HG02852 (cell line): ENCODE results near the gene FAM118A.
A peak's percentile ranks its signal among the peaks of the same experiment; 100 is the strongest.
"Not testable (repeated sequence)": the region's sequence is repeated elsewhere in the genome, so short reads cannot be mapped to it uniquely, and the experiment has no call there.

Experiments used
- ATAC-seq: cut with Tn5 transposase; IDR thresholded peaks from one replicate; pipeline ENCODE4 v1.9.1; 2021; ENCODE audit warnings: mild to moderate bottlenecking, moderate library complexity; ENCODE audit not compliant: unreplicated experiment

FAM118A gene

DNA sequence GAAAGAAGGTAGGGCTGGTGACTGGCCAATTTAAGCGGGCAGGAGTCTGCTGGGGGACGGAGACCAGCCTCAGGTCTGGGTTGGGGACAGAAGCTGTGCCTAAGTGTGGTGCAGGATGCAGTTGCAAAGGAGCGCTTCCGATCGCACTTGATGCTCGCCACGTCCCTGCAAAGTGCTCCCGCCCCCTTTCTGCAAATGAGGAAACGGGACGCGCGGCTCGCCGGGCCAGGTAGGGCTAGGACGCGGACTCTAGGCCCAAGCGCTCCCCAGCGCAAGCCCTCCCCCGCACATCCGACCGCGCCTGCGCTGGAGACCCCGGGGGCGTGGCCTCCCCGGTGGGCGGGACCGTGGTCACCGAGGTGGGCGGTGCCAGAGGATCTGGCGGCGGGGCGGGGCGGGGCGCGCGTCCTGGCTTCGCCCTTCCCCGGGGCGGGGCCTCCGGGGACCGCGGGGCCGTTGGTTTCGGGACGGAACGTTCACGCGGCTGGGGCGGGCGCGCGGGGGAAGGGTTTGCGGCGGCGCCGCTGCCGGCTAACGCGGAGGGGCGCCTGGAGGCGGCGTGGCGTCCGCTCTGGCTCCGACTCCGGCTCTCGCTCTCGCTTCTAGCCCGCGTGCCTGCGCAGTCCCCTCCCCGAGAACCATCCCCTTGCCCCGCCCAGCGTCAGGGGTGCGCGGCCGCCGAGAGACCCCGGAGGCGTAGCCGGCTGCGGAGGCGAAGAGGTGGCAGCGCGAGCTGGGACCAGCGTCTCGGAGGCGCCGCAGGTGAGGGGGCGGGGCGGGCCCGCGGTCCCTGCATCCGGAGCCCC lies at the start of gene FAM118A:
TSS of gene FAM118A (plus strand) at position 513 of the 806 bp plus-strand sequence. CDS start 12,446 bp downstream, outside the sequence.
- ATAC-seq = peak; percentile 72

DNA sequence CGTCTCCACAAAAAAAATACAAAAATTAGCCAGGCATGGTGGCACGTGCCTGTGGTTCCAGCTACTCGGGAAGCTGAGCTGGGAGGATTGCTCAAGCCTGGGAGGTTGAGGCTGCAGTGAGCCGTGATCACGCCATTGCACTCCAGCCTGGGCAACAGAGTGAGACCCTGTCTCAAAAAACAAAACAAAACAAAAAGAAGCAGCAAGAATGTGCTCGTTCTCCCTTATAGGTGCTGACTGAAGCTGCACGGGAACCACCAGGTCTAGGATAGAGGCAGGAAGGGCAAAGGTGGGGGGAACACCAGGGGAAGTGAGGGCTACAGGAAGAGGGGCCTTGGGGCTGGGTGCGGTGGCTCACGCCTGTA lies 49.4 kb upstream of the FAM118A start:
- not testable (repeated sequence) for ATAC-seq

DNA sequence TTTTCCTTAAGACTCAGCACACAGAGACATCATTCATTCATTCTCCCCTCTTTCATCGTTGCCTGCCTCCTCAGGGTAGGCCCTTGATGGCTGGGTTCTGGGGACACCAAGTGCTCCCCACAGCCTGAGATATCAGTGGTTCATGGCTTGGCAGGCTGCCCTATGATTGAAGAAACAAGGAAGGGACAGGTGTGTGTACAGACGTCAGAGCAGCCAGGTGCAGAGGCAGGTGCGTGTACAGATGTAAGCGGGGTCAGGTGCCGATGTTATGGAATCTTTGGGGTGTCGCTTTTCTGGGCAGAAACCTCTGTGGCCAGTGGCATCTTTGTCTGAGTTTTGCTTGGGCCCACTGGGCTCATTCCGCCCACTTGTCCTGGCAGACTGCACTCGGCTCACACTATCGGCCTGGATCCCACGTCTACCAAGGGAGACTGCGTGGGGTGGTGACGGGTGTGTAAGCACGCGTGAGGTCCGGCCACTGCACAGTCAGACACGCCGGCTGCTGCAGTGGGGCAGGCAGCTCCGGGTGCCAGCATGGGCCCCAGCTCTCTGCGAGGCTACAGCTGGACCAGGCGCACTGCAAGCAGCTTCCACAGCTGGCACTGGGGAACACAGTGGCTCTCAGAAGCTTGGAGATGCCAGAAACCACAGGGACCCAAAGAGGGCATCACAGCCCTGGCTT lies 48.2 kb upstream of the FAM118A start:
- ATAC-seq = no peak

DNA sequence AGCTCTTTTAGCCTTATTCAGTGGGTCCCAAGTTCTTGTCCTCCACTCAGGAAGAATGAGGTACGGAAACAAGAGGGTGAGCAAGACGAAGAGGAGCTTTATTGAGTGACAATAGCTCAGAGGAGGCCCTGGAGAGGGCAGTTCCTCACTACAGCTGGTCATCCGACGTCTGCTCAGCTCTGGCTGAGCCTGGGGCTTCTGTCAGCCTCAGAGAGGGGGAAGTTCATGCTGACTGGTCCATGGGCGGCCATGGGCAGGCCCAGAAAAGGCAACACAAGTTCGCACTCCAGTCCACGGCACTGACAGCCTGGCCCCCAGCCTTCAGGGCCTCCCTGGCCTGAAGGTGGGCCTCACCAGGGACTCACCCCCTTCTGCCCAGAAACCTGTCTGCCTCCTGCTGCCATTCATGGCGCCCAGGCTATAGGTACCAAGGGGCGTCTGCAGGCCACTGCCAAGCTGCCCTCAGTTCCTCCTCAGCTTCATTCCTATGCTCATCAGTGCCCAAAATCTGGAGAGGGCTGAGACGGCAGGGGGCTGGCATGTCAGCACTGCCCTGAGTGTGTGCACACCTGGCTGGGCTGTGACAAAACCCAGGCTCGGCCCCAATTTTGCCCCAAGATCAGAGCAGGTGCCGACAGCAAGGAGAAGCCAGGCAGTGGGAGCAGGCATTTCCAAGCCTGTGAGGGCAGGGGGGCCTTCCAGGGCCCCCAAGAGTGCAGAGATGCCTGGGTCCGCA lies 47.4 kb upstream of the FAM118A start:
- ATAC-seq = no peak

DNA sequence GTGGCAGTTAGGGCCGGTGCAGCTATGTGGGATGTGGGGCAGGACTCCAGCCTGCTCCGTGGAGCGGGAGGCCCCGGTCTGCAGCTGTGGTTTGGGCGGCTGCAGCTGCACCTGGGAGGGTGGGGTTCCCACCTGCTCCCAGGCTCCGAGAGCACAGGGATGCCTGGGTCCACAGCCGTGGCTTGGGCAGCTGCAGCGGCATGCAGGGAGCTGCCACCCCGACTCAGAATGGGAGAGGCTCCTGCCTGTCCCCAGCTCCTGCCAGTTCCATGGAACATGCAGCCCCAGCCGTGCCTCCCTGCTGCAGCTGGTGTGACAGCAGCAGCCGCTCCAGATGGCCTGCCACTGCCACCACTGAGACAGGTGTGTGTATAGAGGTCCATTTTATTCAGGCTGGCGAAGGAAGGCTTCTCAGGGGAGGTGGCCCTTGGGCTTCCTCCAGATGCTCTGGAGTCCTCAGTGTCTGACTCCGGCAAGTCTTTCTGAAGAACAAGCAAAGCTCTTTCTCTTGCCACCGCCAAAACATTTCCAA lies 46.7 kb upstream of the FAM118A start:
- peak; percentile 28 for ATAC-seq

DNA sequence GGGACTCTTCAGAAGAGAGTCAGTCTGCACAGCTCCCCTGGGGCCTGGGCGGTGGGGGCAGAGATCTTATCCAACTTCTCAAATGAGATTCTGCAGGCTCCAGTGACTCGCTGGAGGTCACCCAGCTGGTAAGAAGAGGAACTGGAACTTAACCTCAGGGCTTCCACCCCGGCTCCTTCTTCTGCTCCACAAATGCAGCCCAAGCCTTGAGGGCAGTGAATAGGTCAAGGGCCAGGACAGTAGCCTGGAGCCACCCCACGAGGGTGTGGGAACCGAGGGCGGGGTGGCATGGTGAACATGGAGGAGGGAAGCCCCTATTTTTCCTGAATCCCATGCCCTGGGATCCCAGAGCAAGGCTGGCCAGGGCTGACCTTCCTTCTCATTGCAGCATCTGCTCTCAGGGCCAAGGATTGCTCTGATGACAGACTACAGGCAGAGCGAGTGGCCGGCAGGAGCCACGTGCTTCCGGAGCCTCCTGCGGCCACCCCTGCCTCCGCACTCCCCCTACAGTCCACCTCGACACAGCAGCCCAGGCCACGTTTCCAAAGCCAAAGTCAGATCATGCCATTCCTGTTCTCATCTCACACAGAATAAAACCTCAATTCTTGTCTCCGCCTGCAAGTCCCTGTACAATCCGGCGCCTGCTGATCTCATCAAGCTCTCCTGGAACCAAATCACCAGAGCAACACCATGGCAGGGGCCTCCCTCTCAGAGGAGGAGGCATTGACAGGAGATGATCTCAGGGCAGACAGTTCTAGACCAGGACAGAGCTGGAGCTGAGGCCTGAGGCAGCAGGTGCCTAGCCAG lies 46.1 kb upstream of the FAM118A start:
- peak; percentile 76 for ATAC-seq

DNA sequence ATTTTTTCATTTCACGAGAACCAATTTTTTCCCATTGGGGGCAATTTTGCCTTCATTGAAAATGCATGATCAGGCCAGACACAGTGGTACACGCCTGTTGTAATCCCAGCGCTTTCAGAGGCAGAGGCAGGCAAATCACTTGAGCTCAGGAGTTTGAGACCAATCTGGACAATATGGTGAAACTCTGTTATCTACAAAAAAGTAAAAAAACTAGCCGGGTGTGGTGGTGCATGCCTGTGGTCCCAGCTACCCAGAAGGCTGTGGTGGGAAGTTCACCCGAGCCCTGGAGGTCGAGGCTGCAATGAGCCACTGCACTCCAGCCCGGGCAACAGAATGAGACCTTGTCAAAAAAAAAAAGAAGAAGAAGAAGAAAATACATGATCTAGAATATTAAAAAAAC lies 44.2 kb upstream of the FAM118A start:
- no peak for ATAC-seq

DNA sequence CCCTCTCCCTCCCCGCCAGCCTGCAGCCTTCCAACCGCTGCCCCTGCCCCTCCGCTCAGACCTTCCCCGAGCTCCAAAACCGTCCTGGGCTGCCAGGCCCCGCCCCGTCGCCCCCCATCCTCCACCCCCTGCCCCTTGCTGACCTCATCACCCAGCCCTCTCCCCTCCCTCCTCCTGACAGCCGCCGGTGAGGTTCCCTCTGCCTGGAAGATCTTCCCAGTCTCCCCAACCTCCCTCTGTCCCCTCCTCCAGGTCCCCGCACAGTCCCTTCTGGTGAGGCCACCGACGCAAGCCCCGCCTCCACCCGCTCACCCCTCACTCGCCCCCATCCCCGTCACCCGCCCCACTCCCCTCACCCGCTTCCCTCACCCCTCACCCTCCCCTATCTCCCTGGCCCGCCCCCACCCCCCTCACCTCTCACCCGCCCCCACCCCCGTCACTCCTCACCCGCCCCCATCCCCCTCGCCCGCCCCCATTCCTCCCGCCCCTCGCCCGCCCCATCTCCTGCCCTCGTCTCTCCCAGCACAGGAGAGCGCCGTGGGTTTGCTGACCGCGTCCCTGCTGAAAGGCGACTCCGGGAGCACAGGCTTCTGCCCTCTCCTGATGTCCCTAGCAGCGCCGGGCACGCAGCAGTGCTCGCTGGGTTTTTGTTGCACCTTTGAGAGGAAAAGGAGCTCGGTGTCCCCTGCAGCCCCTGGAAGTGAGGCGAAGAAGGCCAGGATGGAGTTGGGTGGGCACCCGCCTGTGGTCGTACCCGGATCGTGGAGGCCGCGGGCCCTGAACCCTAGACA lies 41.4 kb upstream of the FAM118A start:
- no peak for ATAC-seq

DNA sequence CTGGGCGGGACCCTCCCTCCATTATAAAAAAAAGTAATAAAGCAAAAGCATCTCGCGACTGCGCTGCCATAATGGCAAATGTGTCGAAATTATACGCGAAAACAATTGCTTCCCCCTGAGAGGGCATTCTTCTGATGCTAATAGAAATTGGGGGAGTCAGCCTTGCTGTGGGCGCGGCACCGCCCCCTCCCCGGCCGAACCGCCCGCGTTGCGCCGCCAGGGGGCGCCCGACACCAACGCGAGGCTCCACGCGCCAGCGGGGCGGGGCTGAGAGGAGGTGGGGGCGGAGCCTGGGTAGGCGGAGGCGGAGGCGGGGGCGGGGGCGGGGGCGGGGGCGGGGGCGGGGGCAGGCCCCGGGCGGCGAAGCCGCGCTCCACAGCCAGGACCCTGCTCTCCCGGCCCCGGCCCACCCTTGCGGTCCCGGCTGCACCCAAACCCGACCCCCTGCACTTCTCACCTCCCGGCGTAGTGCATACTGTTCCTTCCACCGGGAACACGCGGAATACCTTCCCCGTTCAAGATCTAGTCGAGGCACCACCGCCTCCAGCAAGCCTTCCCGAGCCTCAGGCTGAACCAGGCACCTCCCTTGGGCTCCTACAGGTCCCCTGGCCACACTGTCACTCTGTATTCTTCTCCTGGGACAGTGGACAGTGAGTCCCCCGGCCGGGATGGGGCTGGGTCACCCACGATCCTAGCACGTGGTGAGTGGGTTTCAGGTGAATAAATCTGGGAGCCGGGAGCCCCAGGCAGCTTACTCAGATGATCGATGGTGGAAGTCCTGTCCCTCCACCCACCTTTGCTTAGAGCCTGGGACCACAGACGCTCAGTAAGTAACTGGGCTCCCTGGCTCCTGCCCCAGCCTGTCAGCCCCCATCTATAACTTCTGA lies 40.5 kb upstream of the FAM118A start:
- ATAC-seq = peak; percentile 66

DNA sequence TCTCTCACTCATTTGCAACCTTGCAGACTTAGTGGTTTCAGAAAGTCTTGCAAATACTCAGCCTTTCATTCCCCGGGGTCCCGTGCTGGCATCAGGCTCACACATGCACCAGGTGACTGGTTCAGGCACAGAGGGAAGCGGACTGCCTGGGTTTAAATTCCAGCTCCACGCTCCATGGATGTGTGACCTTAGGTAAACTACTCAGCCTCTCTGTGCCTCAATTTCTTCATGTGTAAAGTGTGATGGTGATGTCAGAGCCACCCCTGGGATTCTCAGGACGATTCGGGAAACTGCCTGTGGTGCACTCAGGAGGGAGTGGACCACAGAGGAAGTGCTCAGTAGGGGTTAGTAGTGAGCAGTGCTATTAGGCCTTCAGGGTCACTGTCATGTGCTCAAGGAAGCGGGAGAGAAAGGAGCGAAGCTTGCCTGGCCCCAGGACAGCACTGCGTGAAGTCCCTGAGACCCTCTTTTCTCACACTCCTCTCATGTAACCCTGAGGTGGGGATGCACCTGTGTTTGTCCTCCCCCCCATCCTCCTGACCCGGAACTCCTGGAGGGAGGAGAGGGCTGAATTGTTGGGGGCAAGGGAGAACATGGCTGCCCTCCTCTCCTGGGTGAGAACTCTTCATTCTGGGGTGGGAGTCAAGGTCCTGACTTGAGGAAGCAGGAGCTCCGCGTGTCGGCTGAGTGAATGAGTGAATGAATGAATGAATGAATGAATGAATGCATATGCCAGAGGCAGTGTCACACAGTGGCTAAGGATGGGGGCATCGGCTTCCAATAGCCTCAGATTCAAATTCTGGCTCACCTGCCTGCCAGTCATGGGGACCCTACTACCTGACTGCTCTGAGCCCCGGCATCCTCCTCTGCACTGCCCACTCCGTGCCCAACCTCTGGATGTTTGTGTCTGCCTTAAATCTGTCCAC lies 39.4 kb upstream of the FAM118A start:
- ATAC-seq = no peak

DNA sequence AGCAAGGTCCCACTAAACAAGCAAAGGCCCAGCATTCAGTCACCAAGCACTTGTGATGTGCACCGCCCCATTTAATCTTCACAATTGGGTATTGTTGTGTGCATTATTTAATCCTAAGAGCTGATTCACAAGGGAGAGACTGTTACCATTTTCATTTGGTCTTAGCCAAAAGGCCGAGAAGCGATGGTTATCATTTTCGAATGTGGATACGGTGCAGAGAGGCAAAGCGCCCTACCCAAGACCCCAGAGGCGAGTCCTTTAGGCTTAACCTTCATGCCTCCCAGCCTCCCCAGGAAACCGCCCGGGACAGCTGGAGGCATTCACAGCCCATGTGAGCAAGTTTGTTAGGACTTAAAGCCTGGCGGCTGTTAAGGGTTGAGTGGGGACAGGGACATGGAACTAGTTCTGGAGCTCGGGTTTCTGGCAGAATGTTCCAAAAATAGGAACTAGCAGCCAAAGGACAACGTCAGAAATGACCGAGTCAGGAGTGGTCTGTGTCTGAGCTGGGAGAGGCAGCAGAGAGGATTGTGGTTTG lies 38.0 kb upstream of the FAM118A start:
- ATAC-seq = no peak

DNA sequence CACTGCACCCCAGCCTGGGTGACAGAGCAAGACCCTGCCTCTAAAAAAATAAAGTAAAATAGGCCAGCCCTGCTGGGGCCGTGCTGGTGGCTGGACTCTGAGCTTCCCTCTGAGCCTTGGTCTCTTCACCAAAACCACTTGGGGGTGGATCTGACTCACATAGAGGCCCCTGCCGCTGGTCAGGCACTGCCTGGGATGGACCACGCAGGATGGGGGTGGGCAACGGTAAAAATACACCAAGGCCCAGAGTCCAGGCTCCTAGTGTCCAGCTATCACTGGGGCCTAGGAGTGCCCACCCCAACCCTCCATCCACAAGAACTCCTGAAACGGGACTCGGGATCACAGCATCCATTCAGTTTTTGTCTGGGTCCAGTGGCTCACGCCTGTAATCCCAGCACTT lies 37.2 kb upstream of the FAM118A start:
- ATAC-seq = no peak

DNA sequence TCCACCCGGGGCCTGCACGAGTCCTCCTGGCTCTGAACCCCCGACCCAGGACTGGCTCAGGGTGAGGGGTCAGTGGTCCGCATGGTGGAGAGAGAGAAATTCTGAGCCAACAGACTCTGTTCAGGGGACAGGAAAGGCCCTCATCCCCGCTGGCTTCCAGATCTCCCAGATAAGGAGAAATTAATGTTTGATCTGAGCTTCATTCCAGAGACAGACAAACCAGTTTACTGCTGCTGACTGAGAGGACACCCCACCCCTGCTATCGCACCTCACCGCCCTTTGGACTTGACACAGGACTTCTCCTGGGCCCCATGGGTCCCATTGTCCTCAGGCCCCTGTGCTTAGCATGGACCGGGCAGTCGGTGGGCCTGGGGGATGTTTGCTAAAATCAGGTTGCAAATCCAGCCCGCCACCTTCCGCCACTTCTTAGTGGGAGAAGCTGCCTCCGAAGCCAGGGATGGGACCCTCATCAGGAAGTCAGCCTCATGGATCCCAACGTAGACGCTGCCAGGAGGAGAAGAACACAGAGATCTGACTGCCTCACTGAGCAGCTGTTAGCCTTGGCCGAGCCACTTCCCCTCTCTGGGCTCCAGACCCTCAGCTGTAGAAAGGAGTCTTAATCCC lies 36.2 kb upstream of the FAM118A start:
- no peak for ATAC-seq

DNA sequence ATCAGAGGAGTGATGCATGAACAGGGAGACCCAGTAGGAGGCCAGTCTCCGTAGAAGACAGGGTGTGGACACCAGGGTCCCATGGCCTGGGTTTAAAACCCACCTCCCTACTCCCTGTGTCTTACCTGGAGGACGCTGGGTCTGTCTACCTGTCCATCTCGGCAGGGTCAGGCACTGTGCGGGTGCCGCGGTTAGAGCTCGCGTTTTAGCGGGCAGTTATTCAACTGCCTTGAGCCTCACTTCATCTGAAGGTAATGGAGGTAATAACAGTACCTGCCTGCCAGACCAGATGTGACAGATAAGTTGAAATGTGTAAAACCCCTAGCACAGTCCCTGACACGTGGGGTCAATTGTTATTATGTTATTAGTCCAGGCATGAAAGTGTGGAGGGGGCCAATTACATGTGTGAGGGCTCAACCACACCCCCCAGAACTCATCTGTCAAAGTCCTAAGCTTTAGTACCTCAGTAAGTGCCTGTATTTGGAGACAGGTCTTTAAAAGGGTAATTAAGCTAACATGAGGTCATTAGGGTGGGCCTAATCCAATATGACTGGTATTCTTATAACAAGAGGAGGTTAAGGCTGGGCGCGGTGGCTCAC lies 33.1 kb upstream of the FAM118A start:
- no peak for ATAC-seq

DNA sequence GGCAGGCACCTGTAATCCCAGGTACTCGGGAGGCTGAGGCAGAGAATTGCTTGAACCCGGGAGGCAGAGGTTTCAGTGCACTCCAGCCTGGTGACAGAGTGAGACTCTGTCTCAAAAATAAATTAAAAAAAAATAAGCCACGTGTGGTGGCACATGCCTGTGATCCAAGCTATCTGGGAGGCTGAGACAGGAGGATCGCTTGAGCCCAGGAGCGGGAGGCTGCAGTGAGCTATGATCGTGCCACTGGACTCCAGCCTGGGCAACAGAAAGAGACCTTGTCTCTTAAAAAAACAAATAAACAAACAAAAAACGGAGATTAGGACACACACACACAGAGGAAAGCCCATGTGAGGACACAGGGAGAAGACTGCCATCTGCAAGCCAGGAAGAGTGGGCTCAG lies 32.0 kb upstream of the FAM118A start:
- not testable (repeated sequence) for ATAC-seq

DNA sequence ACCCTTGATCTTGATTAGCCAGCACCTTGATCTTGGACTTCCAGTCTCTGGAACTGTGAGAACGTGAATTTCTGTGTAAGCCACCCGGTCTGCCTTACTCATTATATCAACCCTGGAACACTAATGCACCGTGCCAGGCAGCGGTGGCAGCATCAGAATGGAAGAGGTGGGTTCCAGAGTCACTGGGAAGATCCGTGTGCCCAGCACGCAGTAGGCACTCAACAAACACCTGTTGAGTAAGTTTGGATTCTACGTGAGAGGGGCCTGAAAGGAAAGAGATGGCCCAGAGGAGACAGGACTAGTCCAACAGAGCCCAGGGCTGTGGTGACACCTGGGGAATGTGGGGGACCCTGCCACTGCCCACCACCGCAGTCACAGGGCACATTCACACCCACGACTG lies 31.6 kb upstream of the FAM118A start:
- ATAC-seq = no peak

DNA sequence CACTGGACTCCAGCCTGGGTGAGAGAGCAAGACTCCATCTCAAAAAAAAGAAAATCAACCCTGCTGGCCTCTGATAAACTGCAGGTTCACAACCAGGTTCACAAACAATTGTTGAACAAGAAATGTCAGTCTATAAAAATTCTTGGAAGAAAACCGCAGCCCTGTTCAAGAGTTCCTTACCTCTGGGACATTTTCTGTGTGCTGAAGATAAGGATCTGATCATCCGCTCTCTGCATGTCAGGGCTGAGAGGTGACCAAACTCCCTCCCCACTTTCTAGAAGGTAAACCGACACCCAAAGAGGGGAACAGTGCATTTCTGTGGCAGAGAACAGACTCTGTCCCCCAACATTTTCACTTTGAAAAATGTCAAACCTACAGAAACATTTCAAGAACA lies 29.1 kb upstream of the FAM118A start:
- no peak for ATAC-seq
